ENCODE results near the gene NUP35. TPM values are rescaled to one million over a fixed set of nuclear protein-coding genes. Genes with fewer than 3 reads are reported as not detected.

Gene NUP35
- total RNA-seq, 1 experiment from 2014 or later: 33.4 TPM

DNA sequence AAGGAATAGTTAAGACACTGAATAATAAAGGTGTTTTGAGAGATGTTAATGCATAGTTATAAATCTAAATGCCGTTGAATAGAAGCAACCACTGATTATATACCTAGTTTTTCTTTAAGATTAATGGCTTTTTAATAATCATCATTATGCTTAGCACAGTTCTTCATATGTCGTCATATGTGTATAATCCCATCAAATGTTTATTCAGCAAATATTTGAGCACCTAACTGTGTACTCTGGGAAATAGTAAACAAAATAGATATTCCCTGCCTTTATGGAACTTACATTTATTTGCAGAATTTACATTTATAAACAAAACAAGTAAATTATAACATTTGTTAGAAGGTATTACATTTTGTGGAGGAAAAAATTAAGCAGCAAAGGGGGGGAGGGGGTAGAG, 9.8 kb downstream of the NUP35 start:
- Histone ChIP-seq H3K9me3 (ENCODE audit: control insufficient read depth in 1 of 2, insufficient read depth in 1 of 2, low read depth in 1 of 2, low read length in 2 of 2) (no peaks in the 10 kb centered on the region), H3K27ac (ENCODE audit: low read depth, low read length) (no peak overlapping the region), H3K27me3 (ENCODE audit: insufficient read depth, low read length) (no peaks in the 10 kb centered on the region), H3K36me3 (ENCODE audit: control insufficient read depth in 1 of 2, insufficient read depth in 2 of 2, low read length in 2 of 2) (peaks cover 4 to 10% of the 10 kb centered on the region in 2 experiments; a peak in 2 of 4 replicates), H3K9me2 (ENCODE audit: insufficient read depth) (no peaks in the 10 kb centered on the region), H4K20me1 (ENCODE audit: insufficient read depth) (peaks cover 6% of the 10 kb centered on the region; the same call in 1 of the 2 replicates), H3K4me3 (replicated peaks in 1 of 2; ENCODE audit: low read depth in 1 of 2, low read length in 2 of 2) (no peak overlapping the region), H3K4me1 (ENCODE audit: control insufficient read depth in 1 of 2, insufficient read depth in 2 of 2, low read length in 2 of 2) (no peaks in the 10 kb centered on the region), H3K79me2 (ENCODE audit: insufficient read depth, low read length) (peaks cover 93% of the 10 kb centered on the region), H3K4me2 (ENCODE audit: low read length) (no peak overlapping the region), H3K9ac (ENCODE audit: low read length) (no peak overlapping the region), H2AFZ (ENCODE audit: low read depth, low read length, poor library complexity, severe bottlenecking) (no peak overlapping the region)
- DNase-seq (ENCODE audit: low read depth, low spot score) (no peak), ATAC-seq (no peak)
- intact Hi-C loops (cut with micrococcal nuclease): no loop called here
- TF ChIP-seq, protein P1, sequence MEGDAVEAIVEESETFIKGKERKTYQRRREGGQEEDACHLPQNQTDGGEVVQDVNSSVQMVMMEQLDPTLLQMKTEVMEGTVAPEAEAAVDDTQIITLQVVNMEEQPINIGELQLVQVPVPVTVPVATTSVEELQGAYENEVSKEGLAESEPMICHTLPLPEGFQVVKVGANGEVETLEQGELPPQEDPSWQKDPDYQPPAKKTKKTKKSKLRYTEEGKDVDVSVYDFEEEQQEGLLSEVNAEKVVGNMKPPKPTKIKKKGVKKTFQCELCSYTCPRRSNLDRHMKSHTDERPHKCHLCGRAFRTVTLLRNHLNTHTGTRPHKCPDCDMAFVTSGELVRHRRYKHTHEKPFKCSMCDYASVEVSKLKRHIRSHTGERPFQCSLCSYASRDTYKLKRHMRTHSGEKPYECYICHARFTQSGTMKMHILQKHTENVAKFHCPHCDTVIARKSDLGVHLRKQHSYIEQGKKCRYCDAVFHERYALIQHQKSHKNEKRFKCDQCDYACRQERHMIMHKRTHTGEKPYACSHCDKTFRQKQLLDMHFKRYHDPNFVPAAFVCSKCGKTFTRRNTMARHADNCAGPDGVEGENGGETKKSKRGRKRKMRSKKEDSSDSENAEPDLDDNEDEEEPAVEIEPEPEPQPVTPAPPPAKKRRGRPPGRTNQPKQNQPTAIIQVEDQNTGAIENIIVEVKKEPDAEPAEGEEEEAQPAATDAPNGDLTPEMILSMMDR (IDR thresholded peaks at IDR 0.05 in 2 of 3, conservative IDR thresholded peaks at IDR 0.05 in 1 of 3; ENCODE audit: borderline replicate concordance in 1 of 3, insufficient read depth in 1 of 3, low read depth in 2 of 3, low read length in 2 of 3): no peak
- TF ChIP-seq ZFX (IDR thresholded peaks at IDR 0.05): no peak
- TF ChIP-seq EZH2 (IDR thresholded peaks at IDR 0.05): no peak
- TF ChIP-seq ELF1 (IDR thresholded peaks at IDR 0.05; ENCODE audit: borderline replicate concordance, low read depth): no peak
- TF ChIP-seq ZNF274 (IDR thresholded peaks at IDR 0.05; ENCODE audit: low read depth, low read length): no peak
- TF ChIP-seq CEBPB (IDR thresholded peaks at IDR 0.05; ENCODE audit: low read depth): no peak
- no peak for TF ChIP-seq POLR2A (IDR thresholded peaks at IDR 0.05; ENCODE audit: borderline replicate concordance, extremely low read depth, insufficient read depth, insufficient read length)
- no peak for TF ChIP-seq TCF7L2 (IDR thresholded peaks at IDR 0.05; ENCODE audit: borderline replicate concordance, extremely low read depth, insufficient read depth, insufficient read length)
- TF ChIP-seq SIN3A (IDR thresholded peaks at IDR 0.05; ENCODE audit: low read depth): no peak
- TF ChIP-seq RAD21 (IDR thresholded peaks at IDR 0.05; ENCODE audit: low read depth): no peak
- TF ChIP-seq, protein P2, sequence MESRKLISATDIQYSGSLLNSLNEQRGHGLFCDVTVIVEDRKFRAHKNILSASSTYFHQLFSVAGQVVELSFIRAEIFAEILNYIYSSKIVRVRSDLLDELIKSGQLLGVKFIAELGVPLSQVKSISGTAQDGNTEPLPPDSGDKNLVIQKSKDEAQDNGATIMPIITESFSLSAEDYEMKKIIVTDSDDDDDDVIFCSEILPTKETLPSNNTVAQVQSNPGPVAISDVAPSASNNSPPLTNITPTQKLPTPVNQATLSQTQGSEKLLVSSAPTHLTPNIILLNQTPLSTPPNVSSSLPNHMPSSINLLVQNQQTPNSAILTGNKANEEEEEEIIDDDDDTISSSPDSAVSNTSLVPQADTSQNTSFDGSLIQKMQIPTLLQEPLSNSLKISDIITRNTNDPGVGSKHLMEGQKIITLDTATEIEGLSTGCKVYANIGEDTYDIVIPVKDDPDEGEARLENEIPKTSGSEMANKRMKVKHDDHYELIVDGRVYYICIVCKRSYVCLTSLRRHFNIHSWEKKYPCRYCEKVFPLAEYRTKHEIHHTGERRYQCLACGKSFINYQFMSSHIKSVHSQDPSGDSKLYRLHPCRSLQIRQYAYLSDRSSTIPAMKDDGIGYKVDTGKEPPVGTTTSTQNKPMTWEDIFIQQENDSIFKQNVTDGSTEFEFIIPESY (IDR thresholded peaks at IDR 0.05; ENCODE audit: extremely low read depth, insufficient replicate concordance, low read length): no peak
- TF ChIP-seq SP1 (IDR thresholded peaks at IDR 0.05; ENCODE audit: low read depth): no peak
- TF ChIP-seq CBX3 (IDR thresholded peaks at IDR 0.05; ENCODE audit: low read depth): no peak
- TF ChIP-seq, protein P3, sequence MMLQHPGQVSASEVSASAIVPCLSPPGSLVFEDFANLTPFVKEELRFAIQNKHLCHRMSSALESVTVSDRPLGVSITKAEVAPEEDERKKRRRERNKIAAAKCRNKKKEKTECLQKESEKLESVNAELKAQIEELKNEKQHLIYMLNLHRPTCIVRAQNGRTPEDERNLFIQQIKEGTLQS (IDR thresholded peaks at IDR 0.05): no peak
- TF ChIP-seq POLR2AphosphoS5 (IDR thresholded peaks at IDR 0.05; ENCODE audit: low read depth, low read length): no peak
- TF ChIP-seq JUND (IDR thresholded peaks at IDR 0.05): no peak
- no peak for TF ChIP-seq SRF (IDR thresholded peaks at IDR 0.05; ENCODE audit: low read depth)
- ChIA-PET RAD21 (ENCODE audit: low non-redundant PET in 1 of 2, low total read pairs in 2 of 2, uncharacterized antibody in 2 of 2, unreplicated experiment in 2 of 2) (no interaction called here), POLR2A (no interaction called here), CTCF (no interaction called here)
- BruUV-seq (replicated peaks): no TSS peak
